Activated CD4-positive, CD25-positive, alpha-beta regulatory T cell treated with anti-CD3 and anti-CD28 coated beads, Interleukin-2, amount 50 U/mL, for 24 hours (primary cell): ENCODE data around the gene ADSS1.

Experiments
- ATAC-seq, 2 donors: fragments of 150-1000 bp; cut with Tn5 transposase; one replicate each; pipeline ENCODE4 v1.10.0; 2021; ENCODE audit warnings: mild to moderate bottlenecking in 1 of 2, moderate library complexity in 1 of 2

The ADSS1 gene

DNA sequence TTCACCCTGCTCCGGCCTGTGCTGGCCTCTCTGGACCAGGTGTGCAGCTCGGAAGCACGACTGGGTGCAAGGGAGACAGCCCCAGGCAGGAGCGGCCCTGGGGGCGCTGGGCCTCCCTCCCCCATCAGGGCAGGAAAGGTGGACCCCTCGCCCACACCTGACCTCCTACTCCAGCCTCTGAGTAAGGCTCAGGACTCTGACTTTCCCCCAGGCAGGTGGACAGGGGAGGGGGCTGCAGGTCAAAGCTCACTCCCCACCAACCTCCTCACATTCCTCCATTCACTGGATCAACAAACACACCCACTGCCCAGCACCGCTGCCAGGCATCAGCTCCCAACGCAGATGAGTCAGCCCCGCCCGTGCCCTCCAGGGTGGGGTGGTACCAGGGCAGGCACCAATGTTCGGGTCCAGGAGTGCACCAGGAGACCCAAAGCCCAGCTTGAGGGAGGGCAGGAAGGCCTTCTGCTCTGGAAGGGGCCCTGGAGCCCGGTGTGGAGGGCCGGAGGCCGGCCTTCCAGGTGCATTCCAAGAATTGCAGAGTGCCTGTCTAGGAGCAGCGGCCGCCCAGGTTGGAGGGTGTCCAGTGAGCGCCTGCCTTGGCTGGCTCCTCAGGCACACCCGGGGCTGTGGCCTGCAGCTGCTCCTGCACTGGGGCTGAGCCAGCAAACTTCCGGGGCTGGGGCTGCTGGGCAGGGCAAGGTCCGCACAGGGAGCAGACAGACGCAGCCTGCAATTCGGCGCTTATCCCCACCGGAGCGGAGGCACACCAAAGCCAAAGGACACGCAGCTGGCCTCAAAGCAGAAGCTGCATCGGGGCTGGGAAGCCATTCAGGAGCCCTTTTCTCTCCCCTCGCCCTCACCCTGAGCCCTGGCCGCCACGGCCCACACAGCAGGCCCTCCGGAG lies 36.2 kb upstream of the ADSS1 start:
- ATAC-seq = no peak

DNA sequence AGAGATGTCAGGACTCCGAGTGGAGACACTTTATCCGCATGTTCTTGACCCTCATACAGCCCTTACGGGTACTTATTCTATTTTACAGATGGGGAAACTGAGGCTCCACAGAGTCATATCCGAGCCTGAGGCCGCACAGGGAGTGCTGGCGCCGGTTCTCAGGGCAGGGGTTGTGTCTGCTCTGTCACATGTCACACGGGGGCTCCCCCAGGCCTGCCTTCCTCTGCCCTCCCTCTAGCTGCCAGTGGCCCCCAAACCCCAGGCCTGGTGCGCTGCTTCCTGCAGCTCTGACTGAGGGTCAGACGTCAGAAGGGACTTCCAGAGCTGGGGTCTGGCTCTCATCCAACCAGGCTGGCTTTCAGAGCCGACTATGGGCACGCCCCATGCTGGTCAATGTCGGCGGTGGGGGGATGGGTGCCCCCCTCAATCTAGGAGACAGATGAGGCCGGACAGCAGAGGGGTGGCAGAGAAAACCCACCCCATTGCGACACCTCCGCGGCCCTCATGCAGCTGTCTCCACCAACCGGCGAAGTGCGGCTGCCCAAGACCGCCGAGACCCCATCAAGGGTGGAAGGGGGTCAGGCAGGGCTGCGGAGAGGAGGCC lies 35.4 kb upstream of the ADSS1 start:
- ATAC-seq = no peak

DNA sequence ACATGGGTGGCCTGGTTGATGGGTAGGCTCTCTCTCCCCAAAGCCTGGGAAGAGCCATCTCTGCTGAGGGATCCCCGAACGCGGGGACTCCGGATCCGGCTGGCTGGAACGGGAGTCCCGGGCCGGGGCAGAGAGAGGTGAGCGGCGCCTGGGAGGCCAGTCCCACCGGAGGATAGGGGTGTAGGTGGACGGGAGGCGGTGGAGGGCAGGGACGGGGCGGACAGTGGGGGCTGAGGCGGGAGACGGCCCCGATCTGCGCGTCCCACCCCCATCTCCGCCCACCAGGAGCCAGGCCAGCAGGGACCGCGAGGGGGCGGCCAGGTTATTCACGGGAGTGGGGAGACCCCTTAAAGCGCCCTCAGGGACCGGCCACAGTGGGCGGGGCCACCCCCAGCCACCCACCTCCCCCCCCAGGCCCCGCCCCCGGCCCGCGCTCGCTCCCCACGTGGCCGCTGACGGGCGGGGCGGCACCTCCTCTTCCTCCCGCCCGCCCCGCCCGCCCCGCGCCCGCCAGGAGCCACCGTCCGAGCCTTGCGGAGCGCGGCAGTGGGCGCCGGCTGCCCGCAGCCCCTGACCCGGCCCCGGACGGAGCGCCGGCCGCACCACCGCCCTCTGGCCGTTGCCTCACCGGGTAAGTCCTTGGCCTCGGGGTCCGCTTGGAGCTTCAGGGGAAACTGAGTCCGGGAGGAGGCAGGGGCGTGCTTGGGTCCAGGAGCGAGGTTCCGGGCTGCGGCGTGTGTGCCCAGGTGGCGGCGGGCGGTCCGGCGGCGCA lies 34.7 kb upstream of the ADSS1 start, which contains the start of gene INF2:
Gene INF2 (plus strand): TSS at position 510 of the 772 bp plus-strand sequence. CDS start 11,748 bp downstream, outside the sequence.
- peak; percentile 67 to 74 for ATAC-seq

DNA sequence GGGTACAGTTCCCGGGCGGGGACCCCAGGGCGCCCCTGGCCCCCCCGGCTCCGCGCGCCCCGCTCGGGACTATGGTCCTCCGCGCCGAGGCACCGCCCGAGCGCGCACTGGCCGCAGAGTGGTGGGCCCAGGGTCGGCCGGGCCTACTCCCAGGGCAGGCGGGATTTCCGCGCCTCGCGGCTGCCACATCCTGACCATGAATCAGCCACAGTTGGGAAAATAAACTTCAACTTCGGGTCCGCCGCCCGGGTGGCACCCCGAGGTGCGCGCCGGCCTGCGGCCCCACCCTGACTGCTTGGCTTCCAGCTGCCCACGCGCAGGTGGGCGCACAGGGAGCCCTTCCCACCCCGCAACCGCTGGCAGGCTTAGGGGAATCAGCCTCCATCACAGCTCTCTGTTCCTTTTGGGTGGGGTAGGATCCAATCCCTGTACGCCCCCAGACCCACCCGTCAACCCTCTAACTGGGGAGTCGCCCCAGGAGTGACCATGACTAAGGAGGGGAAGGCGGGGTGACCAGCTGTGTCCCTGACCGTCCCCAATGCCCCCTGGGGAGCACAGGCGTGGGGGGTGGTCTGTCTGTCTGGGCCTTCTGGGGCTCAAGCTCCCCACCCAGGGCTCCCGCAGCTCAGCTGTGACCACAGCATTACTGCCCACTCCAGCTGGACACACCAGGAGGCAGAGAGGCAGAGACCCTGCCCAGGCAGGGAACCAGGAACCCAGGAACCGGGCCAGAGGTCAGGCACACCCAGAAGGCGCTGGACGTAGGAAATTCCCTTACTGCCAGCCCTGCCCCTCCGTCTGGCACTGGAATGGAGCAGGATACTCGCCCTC lies 33.9 kb upstream of the ADSS1 start:
- peak; percentile 25 to 29 for ATAC-seq

DNA sequence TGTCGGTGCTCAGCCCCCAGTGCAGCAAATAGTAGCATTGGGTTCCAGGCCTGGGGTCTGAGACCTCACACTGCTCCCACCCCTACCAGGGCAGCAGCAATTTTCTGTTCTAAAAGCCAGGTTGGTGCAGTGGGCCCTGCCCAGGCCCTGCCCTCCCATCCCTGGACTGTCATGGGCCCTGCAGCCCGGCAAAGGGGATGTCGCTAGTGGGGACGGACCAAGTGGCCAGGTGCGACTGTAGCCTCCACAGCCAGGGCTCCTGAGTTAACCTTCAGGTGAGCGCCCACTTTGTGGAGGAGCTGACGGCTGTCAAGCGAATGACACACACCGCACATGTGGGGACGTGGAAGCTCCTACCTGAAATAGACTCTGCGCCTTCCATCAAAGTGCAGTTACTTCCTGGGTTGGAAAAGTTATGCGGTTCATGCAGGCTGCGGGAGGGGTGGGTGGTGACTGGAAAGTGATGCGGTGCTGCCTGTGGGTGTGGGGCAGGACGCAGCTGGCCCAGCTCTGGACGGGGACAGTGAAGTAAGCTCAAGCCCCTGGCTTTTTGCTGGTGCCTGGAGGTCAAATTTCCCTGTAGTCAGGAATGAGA lies 33.1 kb upstream of the ADSS1 start:
- ATAC-seq = no peak

DNA sequence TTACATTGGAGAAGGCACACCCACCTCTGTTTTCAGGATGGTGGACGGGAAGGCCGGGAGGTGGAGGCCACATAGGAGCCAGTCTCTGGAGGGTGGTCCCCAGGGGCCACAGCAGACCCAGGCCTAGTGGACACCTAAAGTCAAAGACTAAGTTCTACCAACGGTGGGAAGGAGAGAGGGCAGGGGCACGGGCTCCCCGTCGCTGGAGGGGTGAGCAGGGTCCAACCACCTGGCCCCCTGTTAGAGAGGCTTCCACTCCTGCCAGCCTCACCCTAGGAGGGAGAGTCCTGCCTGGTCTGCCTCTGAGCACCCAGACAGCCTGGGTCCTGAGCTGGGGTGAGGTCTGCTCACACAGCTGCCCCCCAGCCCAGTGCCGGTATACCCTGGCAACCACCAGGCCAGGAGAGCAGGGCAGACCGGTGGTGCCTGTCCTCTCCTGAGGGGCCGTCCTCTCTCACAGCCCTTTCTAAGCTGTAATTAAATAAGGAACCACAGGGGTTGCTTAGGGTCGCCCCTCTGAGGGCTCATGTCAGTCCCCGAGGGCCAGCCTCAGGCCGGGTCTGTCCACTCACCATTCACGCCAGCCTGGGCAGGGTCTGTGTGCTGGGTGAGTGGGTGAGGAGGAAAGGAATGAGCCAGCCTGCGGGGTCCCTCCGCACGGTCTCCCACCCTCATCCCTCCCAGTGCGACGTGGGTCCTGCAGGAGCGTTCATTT lies 32.3 kb upstream of the ADSS1 start:
- no peak for ATAC-seq

DNA sequence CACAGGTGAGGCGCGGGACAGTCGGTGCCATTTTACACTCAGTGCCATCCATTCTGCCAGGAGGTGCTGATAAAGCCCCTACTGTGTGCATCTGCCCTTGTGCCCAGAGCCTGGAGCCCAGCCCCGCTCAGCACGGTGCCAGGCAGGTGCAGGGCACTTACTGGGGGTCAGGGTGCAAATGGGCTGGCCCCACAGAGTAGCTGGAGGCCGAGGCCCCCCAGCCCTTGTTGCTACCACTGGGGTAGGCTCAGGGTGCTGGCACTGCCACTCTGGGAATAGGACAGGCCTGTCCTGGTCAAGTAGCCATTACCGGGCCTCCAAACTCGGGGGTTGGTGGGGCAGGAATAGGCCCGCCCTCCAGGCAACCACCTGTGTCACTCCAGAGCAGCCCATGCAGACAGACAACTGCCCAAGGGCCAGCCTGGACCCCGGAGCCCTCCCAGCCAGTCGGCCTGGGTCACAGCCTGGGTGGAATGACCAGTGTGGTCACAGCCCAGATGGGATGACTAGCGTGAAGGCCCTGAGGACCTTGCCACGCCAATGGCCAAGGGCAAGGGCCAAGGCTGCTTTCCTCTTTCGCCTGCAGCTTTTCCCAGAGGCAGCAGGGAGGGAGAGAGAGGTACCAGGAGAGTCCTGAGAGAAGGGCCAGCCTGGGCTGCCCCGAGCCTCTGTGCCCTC lies 31.6 kb upstream of the ADSS1 start:
- ATAC-seq = no peak

DNA sequence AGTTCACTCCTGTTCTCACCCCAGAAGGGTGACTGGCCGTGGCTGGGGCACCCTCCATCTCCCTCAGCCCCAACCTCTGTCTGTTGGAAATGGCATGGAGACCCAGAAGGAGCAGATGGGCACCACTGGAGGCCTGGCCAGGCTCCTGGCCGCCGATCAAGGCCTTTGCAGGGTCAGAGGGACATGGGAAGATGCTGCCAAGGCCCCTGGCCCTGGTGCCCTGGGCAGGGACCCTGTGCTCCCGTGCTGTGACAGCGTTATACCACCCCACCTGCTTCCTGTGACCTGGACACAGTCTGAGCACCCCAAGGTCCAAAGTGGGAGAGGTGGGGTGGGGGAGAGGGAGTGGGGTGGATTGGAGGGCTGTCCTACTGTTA lies 31.1 kb upstream of the ADSS1 start:
- ATAC-seq = no peak

DNA sequence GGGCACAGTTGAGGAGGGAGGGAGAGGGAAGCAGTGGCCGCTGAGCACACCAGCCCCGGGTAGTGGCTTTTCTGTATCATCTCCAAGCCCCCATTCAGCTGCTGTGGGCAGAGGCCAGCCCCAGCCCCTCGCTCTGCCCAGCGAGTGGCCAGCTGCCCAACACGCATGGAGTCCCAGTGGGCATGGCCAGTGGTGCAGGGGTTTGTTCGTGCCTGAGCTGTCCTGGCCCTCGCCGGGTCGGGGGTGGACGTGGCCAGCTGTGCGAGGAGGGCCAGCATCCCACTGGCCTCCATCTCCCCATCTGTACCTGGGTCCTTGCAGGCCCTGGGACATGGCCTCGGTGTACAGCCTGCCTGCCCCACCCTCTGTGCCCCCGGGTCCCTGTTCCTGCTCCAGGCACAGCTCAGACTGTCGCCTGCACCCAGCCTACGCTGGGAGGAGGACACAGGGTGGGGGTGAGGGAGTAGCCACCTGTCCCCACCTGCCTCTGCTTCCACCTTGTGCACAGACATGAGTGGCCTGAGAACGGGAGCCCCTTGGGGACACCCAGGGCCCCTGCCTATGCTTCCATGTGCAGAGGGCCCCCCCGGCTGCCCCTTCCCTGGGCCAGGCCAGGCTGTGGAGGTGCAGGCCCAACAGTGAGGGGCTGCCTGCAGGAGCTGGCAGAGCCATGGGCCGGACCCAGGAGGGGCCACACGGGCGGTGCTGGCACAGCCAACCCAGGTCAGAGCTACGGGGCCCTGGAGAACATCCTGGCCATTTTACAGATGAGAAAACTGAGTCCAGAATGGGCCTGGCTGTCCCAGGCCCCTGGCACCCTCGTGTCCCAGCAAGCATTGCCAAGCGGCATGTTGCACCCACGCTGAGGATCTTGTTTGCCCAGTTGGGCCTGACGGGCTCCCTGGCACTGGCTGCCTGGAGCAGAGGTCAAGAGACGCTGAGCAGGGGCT lies 30.3 kb upstream of the ADSS1 start:
- ATAC-seq = no peak

DNA sequence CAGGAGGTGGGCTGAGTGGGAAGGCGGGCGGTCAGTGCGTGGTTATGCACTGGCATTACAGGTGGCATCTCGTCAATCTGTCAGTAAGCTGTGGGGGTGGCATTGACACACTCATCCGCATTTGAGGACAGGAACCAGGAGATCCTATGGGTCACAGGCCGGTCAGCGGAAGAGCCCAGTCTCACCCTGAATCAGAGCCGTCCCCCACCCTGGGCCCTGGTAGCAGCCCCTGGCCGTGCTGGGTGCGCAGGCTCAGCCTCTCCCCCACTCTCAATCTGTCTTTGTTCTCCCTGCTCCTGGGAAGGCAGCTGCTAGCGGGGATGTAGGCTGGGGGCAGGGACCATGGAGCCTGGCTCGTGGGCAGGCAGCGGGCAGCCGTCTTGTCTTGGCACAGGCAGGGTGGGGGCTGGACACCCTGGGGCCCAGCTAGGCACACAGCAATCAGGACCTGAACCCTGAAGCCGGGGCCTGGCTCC lies 29.5 kb upstream of the ADSS1 start:
- no peak for ATAC-seq

DNA sequence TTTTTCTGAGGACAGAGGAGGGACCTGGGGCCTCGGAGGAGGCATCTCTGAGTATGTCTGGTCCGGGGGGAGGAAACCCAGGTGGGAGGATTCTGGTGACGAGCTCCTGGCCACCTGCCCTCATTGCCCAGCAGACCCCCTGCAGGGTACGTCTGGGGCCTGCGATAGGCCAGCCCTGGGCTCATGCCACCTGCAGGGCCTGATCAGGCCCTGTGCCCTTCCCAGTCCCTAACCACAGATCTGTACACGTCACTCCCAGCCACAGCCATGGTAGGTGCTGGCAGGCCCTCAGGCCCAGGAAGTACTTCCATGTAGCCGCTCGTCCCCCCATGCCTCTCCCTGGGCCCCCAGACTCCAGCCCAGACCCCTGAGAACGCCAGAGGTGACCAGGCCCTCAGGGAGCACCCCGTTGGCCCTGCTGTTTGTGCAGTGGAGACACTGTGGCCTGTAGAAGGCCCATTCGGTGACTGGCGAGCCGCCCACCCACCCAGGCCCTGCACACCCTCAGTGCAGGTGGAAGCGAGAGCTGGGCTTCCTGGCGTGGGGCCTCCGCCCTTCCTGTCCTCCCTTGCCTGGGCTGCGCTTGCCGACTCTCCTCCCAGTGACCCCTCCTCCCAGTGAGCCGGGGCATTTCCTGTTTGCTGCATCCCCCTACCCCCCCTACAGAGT lies 28.9 kb upstream of the ADSS1 start:
- ATAC-seq = peak; percentile 57 to 76

DNA sequence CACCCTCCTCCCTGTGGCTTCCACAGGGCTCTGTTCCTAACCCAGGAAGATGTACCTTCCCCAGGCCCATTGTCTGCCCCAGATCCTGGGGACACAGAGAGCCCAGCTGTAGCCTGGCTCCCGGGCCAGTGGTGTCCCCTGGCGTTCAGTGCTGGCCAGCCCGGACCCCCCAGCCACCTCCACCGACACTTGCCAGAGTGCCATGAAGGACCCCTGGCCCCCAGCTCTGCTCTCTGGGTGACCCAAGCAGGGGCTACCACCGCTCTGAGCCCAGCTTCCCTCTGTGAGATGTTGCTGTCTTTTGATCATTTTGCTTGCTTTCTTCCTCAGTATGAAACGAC lies 28.4 kb upstream of the ADSS1 start:
- no peak for ATAC-seq

DNA sequence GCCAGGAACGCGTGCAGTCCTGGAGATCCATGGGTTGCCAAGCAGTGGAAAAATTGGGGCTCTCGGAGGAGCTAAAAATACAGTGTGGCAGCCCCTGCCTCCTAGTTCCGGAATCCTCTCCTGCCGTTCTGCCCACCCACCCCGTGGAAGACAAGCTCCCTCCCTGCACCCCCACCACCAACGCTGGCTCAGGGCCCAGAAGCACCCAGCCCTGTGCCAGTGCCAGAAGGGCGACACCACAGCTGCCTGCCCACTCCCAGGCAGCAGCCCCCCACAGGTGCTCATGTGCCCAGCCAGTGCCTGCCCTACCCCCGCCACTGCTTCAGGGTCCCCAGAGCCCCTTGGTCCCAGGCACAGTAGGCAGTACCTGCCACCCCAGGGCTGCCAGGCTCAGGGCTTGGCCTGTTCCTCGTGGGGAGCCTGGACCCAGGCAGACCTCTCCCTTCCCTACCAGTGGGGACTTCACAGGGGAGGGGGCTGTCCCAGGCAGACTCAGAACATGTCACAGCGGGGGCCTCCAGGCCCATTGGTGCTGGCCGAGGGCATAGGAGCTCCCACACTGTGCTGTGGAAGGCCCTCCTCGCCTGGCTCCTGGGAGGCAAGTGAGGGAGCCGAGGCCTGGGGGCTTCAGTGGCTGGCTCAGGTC lies 27.2 kb upstream of the ADSS1 start:
- ATAC-seq = no peak

DNA sequence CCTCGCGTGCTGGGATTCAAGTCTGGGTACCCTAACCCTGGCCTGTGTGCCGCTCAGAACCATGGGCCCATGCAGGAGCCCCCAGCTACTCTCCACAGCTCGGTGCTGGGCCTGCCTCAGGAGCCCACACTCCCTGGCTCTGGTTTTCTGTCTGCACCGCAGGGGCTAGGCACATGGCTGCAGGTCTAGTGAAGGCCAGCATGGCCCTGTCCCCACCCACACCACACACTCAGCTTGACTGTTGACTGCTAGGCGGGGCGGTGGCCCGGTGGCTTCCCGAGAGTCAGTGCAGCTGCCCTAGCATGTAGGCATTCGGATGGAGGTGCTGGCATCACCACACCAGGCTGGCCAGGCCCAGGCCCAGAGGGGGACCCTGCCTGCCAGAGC lies 26.7 kb upstream of the ADSS1 start:
- no peak for ATAC-seq

DNA sequence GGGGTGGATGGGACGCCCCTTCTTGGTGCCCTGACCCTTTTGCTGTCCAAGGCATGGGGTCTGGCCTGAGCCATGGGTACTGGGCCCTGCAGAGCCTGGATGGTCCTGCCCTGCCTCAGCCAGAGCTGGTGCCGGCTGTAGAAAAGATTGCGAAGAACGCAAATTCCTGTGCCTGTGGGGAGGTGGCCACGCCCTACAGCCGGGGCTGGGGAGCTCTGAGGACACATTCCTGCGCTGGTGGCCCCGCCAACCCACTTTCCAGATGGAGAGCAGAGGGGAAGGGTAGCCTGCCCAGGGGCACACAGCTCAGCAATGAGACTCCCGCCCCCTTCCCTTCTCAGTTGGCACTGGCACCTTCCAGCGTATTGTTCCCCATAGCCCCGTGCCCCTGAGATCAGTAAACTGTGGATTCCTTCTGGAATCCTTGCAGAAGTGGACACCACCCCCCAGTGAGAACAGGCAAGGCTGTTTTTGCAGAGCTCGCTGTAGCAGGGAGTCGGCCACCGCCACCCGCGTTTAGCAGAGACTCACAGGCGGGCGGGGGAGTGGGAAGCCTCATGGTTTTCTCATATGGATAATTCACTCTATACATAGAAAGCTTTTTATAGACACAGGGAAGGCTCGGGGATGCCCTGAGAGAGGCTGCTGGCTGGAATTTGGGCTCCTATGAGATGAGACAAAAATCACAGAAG lies 26.0 kb upstream of the ADSS1 start:
- no peak for ATAC-seq

DNA sequence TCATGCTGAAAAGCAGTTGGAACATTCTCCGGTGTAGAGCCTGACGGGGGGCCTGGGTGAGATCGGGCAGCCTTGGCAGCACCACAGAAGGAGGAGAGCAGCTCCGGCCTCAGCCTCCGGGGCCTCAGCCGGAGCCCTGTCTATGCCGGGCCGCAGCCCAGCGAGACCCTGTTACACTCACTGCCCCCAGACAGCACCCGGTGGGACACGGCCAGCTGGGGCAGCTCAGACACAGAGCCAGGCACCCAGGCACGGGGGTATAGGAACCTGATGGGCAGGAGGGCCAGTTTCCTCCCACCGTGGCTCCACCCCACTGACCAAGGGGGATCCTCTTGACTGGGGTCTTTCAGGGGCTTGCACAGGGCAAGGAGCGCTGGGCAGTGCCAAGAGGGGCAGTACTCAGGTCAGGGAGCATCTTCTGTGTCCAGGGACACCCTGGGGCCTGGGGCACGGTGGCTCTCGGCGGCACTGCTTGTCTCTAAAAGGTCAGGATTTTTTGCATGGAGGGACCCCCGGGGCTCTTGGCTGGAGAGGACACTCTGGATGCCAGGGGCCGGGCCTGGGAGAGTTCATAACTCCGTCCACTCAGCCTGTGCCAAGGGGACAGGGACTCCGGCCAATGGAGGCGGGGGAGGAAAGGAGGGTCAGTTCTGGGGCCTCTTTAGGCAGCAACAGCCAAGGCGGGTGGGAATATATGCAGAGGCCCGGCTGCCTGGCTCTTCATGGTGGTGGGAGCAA lies 25.2 kb upstream of the ADSS1 start:
- ATAC-seq = no peak

DNA sequence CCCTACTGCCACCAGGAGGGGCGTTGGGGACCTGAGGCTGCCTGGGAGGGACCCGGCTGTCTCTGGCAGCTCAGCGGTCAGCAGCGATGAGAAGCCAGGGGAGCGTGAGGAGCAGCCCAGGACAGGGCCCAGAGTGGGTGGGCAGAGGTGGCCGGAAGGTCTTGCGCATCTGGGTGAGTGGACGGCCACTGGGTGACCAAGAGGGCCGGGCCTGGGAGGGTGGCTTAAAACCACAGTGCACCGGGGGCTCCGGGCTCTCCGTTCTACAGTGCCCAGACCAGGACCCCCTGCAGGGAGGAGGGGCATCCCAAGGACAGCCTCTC lies 24.6 kb upstream of the ADSS1 start:
- no peak for ATAC-seq
